Hepatocyte (in vitro differentiated cells): Measurements from ENCODE around the gene CENPB.

ENCODE experiments used
- CTCF ChIP-seq: fragments of 200-600 bp; sonication (generic); IDR thresholded peaks from 2 replicates; pipeline ENCODE4 v1.5.1; 2016; ENCODE audit warnings: antibody characterized with exemption, mild to moderate bottlenecking; ENCODE audit not compliant: poor library complexity
- EZH2 ChIP-seq: fragments of 200-600 bp; sonication (generic); IDR thresholded peaks from 2 replicates; pipeline ENCODE4 v1.6.1; 2016; ENCODE audit warnings: antibody characterized with exemption, mild to moderate bottlenecking, borderline replicate concordance
- EZH2phosphoT487 ChIP-seq: fragments of 200-600 bp; sonication (generic); IDR thresholded peaks from one replicate; pipeline ENCODE4 v1.6.1; 2018; ENCODE audit warnings: antibody characterized with exemption, mild to moderate bottlenecking, low read depth, moderate library complexity; ENCODE audit not compliant: unreplicated experiment, severe bottlenecking

GRCh38 chr20:3804781-3805180 is 18.2 kb upstream of the CENPB start:
- no peak for TF ChIP-seq EZH2
- TF ChIP-seq CTCF, result no peak
- no peak for TF ChIP-seq EZH2phosphoT487
